OCI-LY7 (cell line): ENCODE results near the gene ARHGAP31.

ENCODE experiments used
- CTCF ChIP-seq: fragments of 200-600 bp; sonication (generic); conservative IDR thresholded peaks from 2 replicates; pipeline ENCODE4 v1.5.1; 2014; ENCODE audit warnings: mild to moderate bottlenecking, antibody characterized with exemption, low read length, moderate library complexity, mixed read lengths
- EZH2phosphoT487 ChIP-seq: fragments of 200-600 bp; sonication (generic); IDR thresholded peaks from 2 replicates; pipeline ENCODE4 v1.6.1; 2018; ENCODE audit warnings: low read depth, borderline replicate concordance, mild to moderate bottlenecking, mixed run types, antibody characterized with exemption, low read length, moderate library complexity, mixed read lengths

GRCh38 chr3:119342176-119342575 lies 48.0 kb downstream of the ARHGAP31 start:
- TF ChIP-seq CTCF (no peak), EZH2phosphoT487 (no peak)
